ENCODE data around the gene MAGI1.
"Not testable (repeated sequence)": the region's sequence is repeated elsewhere in the genome, so short reads cannot be mapped to it uniquely, and the experiment has no call there.

The MAGI1 gene

DNA sequence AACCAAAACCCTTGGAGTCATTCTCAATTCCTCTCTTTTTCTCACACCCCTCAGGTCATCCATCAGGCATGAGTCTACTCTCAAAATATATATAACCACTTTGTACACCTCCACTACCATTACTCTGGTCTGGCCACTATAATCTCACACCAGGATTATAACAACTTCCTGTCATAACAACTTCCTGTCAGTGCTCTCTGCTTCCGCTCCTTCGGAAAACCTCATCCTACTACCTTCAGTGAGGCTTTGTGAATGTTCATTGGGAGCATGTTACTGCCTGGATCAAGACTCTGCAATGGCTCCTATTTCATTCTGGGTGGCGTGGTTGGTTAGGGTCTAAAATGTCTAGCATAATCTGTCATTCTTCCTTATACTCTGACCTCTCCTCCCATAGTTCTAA lies 447.4 kb downstream of the MAGI1 start:
- no peak for DNase-seq (ENCODE audit: low read depth)

DNA sequence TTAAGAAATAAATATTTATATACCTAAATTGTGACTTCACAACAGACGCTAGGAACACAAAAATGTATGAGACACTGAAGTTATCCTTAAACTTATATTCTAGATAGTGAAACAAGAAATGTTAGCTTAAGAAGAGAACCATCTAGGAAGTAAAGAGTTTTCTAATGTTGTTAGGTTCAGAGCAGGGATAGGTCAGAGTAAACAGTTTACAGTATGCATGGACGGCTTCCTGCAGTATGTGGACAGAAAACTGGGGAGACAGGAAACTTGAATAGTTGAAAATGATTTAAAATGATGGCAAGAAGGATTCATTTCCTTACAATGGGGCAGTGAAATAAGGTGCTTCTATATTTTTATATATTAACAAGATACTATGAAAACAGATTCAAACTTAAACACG lies 449.8 kb downstream of the MAGI1 start:
- no peak for DNase-seq (ENCODE audit: low read depth)

- no peak for DNase-seq (ENCODE audit: low read depth)
Measured at GRCh38 chr3:65587650-65588439, 450.9 kb downstream of the MAGI1 start.

GRCh38 chr3:65584913-65585312 lies 453.8 kb downstream of the MAGI1 start:
- DNase-seq (ENCODE audit: low read depth) = no peak

DNA sequence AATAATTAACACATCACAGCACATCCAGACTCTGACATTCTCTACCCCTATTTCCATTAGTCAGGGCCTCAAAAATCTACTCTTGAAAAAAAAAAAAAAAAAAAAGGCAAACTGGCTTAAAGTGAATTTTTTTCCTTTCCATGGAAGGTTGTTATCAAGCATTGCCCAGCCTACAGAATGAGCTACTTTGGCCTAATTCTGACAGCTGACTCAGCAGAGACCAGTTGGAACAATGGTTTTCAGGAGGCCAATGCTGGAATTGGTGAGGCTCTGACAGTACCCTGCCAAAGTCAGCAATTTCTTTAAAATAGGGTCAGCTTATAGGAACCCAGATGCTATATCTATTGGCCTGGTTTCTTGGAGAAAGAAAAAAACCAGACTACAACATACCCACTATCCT lies 454.7 kb downstream of the MAGI1 start:
- DNase-seq (ENCODE audit: low read depth) = no peak

DNA sequence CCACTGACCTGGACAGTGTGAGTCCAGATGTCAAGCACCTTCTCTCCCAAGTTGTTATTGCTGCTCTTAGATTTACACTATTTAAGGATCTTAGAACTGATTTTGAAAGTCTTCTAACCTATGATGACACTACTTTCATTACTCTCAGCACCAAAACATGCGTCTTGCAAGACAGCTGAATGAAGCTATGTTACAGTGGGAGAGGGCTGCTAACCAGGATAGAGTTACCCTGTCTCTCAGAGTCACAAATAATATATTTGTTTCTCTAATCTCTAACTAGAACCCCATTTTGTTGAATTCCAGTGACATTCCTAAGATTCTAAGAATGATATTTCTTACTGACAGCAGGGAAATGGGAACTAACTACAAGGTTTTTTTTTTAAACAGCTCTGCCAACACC lies 455.5 kb downstream of the MAGI1 start:
- no peak for DNase-seq (ENCODE audit: low read depth)

GRCh38 chr3:65582012-65582717 lies 456.6 kb downstream of the MAGI1 start:
- DNase-seq (ENCODE audit: low read depth) = no peak

- DNase-seq (ENCODE audit: low read depth) = no peak
Measured at GRCh38 chr3:65581313-65581712, 457.4 kb downstream of the MAGI1 start.

- DNase-seq (ENCODE audit: low read depth) = peak; percentile 32
Measured at GRCh38 chr3:65578861-65579260, 459.9 kb downstream of the MAGI1 start.

- no peak for DNase-seq (ENCODE audit: low read depth)
Measured at GRCh38 chr3:65577843-65578430, 460.8 kb downstream of the MAGI1 start.

GRCh38 chr3:65576966-65577365 lies 461.8 kb downstream of the MAGI1 start:
- DNase-seq (ENCODE audit: low read depth) = no peak

DNA sequence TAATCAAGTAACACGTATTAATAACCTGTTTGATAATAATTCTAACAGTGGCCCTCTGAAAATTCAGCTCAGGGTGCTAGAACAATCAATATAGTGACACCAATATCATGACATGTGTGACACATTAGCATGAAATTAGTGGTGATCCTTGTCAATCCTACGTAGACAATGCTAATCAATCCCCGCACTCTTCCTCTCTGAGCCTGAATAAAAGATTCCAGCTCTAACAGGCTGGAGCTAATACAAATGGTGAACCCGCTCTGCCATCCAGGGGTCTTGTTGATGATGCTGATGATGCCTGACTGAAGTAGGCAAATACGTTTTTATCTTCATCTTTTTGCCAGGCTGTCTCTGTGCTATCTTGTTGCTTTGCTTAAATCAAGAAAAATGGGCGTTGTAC lies 462.5 kb downstream of the MAGI1 start:
- no peak for DNase-seq (ENCODE audit: low read depth)

DNA sequence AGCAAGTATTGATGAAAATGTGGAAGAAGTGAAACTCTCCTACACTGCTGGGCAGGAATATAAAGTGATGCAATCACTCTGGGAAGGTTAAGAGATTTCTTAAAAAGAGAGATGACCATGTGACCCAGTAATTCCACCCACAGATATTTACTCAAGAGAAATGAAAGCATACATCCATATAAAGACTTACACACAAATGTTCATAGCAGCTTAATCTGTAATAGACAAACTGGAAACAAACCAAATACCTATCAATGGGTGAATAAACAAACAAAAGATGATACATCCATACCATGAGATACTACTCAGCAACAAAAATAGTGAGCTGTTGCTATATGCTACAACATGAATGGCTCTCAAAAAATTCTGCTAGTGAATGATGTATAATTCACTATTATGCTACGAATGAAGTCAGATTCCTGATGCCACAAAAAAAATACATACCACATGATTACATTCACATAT lies 463.3 kb downstream of the MAGI1 start:
- DNase-seq (ENCODE audit: low read depth) = peak; percentile 82

GRCh38 chr3:65573548-65574116 lies 465.1 kb downstream of the MAGI1 start:
- no peak for DNase-seq (ENCODE audit: low read depth)

DNA sequence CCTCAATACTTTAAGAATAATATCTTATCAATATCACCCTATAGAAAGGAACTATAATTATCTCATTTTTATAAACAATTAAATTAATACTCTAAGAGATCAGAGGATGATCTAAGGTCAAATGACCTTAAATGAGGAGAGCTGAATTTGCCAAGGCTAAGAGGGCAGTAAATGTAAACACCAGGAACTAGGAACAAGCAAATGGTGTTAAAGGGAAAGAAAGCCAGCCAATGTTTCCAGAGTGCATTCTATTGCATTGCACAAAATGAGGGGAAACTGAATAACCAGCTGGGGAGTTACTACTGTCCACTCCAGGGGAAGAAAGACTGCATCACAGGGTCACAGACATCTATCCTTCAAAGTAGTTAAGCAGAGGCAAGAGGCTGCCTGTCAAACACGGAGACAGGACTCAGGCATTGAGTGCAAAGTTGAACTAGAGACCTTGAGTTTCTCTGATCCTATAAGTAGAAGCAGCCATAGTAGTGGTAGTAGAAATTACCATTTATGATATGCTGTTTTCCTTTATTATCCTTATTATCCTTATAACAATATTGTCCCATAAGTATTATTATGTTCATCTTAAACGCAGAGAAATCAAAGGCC lies 466.4 kb downstream of the MAGI1 start:
- no peak for DNase-seq (ENCODE audit: low read depth)

DNA sequence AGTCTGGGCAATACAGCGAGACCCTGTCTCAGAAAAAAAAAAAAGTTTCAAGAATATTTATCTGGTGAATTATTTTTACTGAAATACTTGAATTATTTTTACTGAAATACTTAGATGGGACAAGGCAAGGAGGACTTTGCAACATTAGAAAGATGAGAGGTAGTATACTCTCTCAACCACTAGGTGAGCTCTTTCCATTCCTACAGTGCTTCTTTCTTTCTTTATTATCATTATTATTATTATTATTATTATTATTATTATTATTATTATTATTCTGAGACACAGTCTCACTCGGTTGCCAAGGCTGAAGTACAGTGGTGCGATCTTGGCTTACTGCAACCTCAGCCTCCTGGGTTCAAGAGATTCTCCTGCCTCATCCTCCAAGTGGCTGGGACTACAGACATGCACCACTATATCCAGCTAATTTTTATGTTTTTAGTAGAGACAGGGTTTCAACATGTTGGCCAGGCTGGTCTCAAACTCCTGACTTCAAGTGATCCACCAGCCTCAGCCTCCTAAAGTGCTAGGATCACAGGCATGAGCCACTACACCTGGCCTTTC lies 468.8 kb downstream of the MAGI1 start:
- DNase-seq (ENCODE audit: low read depth) = no peak

DNA sequence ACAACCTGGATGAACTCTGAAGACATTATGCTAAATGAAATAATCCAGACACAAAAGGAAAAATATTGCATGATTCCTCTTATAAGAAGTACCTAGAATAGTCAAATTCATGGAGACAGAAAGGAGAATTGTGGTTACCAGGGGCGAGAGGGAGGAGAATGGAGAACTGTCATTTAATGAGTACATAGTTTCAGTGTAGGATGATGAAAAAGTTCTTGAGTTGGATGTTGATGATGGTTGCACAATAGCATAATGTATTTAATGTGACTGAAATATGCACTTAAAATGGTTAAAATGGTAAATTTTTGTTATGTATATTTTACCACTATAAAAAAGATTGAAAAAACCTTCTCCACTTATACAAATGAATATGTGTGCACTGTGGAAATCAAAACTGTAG lies 469.6 kb downstream of the MAGI1 start:
- no peak for DNase-seq (ENCODE audit: low read depth)

DNA sequence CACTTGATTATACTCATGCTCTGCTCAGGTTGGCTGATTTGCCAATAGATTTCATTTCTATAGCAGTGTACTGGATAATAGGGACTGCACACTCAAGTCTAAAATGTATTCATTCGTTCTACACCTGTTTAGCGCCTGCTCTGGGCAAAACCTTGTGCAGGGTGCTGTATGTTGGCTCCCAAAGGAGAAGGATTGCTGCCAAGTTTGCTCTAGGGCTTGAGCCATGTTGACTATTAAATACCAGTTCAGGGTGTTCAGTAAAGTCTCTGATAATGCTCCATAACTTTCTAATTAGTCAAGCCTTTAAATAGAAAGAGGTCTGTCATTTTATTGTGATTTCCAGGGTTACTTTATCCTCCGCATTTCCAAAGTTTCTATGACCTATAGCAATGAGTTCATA lies 470.2 kb downstream of the MAGI1 start:
- DNase-seq (ENCODE audit: low read depth) = no peak

DNA sequence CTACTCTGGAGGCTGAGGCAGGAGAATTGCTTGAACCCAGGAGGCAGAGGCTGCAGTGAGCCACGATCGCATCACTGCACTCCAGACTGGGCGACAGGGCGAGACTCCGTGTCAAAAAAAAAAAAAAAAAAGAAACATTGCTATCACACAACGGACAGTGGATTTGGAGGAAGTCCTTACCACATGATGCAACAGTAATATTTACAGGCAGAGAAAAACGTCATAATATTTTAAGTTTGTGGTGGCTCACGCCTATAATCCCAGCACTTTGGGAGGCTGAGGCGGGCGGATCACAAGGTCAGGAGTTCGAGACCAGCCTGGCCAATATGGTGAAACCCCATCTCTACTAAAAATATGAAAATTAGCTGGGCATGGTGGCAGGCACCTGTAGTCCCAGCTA lies 473.0 kb downstream of the MAGI1 start:
- DNase-seq (ENCODE audit: low read depth) = not testable (repeated sequence)

- DNase-seq (ENCODE audit: low read depth) = no peak
Measured at GRCh38 chr3:65564483-65564882, 474.2 kb downstream of the MAGI1 start.

GRCh38 chr3:65563861-65564260 lies 474.9 kb downstream of the MAGI1 start:
- DNase-seq (ENCODE audit: low read depth) = no peak

DNA sequence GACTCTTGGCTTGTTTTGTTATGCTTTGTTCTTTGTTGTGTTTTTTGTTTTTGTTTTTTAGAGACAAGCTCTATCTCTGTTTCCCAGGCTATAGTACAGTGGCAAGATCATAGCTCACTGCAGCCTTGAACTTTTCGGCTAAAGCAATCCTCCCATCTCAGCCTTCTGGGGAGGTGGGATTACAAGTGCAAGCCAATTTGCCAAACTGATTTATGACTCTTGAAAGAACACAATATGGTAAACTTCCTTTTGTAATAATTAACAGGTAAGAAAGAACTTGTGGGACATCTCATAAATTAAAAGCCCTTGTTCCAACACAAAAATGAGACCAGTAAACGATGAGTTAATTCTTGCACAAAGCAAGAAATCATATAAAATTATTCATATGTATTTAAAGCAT lies 476.3 kb downstream of the MAGI1 start:
- DNase-seq (ENCODE audit: low read depth) = no peak
